ENCODE results near the gene ABCA2. TPM values are rescaled to one million over a fixed set of nuclear protein-coding genes. Genes with fewer than 3 reads are reported as not detected.

Gene ABCA2
- polyA plus RNA-seq, 1 donor = 25.3 TPM

- no peak for DNase-seq
- no CpG with 5 or more reads among the region's 23 CpGs for WGBS (ENCODE audit: insufficient coverage, low lambda C conversion rate)
- no peak overlapping the region for H3K27ac ChIP-seq (ENCODE audit: low read length)
Observed at GRCh38 chr9:136961279-136962065, 66.6 kb downstream of the ABCA2 start.

GRCh38 chr9:136960938-136961275, 67.1 kb downstream of the ABCA2 start:
- no peaks in the 10 kb centered on the region for H3K36me3 ChIP-seq (ENCODE audit: control insufficient read depth, insufficient read depth, low read length)
- H3K4me1 ChIP-seq (ENCODE audit: control insufficient read depth, insufficient read depth, low read length) = peaks cover 8% of the 10 kb centered on the region
- no CpG with 5 or more reads among the region's 15 CpGs for WGBS (ENCODE audit: insufficient coverage, low lambda C conversion rate)
- no peak overlapping the region for H3K4me3 ChIP-seq (ENCODE audit: low read length)
- H3K9me3 ChIP-seq (ENCODE audit: control insufficient read depth, low read depth, low read length) = peaks cover 5% of the 10 kb centered on the region
- peaks cover 10% of the 10 kb centered on the region for H3K27me3 ChIP-seq (ENCODE audit: control insufficient read depth, insufficient read depth, low read length)
- H3K27ac ChIP-seq (ENCODE audit: low read length) = no peak overlapping the region
- DNase-seq = no peak

More at GRCh38 chr9:136961279-136962065, 66.6 kb downstream of the ABCA2 start:
- peaks cover 16% of the 10 kb centered on the region for H3K27me3 ChIP-seq (ENCODE audit: control insufficient read depth, insufficient read depth, low read length)
- H3K4me1 ChIP-seq (ENCODE audit: control insufficient read depth, insufficient read depth, low read length) = peaks cover 12% of the 10 kb centered on the region
- H3K9me3 ChIP-seq (ENCODE audit: control insufficient read depth, low read depth, low read length) = peaks cover 4% of the 10 kb centered on the region
- no peak overlapping the region for H3K4me3 ChIP-seq (ENCODE audit: low read length)
- no peaks in the 10 kb centered on the region for H3K36me3 ChIP-seq (ENCODE audit: control insufficient read depth, insufficient read depth, low read length)

DNA sequence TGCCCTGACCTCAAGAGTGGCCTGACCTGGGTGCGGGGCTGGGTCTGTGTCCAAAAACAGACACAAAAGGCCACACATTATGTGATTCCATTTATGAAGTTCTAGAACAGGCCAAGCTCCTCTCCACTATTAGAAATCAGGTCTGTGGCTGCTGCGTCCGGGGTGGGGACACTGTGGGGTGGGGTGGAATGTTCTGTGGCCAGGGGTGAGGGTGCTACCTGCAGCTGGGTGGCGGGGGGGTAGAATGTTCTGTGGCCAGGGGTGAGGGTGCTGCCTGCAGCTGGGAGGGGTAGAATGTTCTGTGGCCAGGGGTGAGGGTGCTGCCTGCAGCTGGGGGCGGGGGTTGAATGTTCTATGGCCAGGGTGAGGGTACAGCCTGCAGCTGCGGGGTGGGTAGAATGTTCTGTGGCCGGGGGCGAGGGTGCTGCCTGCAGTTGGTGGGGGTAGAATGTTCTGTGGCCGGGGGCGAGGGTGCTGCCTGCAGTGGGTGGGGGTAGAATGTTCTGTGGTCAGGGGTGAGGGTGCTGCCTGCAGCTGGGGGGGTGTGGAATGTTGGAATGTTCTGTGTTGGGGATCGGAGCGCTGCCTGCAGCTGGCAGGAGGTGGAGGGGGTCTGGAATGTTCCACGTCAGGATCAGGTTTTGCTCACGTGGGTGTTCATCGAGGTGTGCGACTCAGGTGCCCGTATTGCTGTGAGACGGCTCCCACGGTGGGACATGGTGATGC, 67.7 kb downstream of the ABCA2 start:
- WGBS (ENCODE audit: insufficient coverage, low lambda C conversion rate) = no CpG with 5 or more reads among the region's 19 CpGs
- Histone ChIP-seq H3K27ac (ENCODE audit: low read length) (no peak overlapping the region), H3K4me3 (ENCODE audit: low read length) (no peak overlapping the region), H3K9me3 (ENCODE audit: control insufficient read depth, low read depth, low read length) (peaks cover 5% of the 10 kb centered on the region), H3K36me3 (ENCODE audit: control insufficient read depth, insufficient read depth, low read length) (no peaks in the 10 kb centered on the region), H3K27me3 (ENCODE audit: control insufficient read depth, insufficient read depth, low read length) (peaks cover 7% of the 10 kb centered on the region), H3K4me1 (ENCODE audit: control insufficient read depth, insufficient read depth, low read length) (peaks cover 8% of the 10 kb centered on the region)
- DNase-seq = no peak

- Histone ChIP-seq H3K36me3 (ENCODE audit: control insufficient read depth, insufficient read depth, low read length) (peaks cover 2% of the 10 kb centered on the region), H3K9me3 (ENCODE audit: control insufficient read depth, low read depth, low read length) (peaks cover 5% of the 10 kb centered on the region), H3K4me3 (ENCODE audit: low read length) (no peak overlapping the region), H3K27me3 (ENCODE audit: control insufficient read depth, insufficient read depth, low read length) (peaks cover 5% of the 10 kb centered on the region), H3K4me1 (ENCODE audit: control insufficient read depth, insufficient read depth, low read length) (peaks cover 3% of the 10 kb centered on the region), H3K27ac (ENCODE audit: low read length) (no peak overlapping the region)
- DNase-seq = no peak
- WGBS (ENCODE audit: insufficient coverage, low lambda C conversion rate) = no CpG with 5 or more reads among the region's 28 CpGs
Observed at GRCh38 chr9:136958898-136959850, 68.9 kb downstream of the ABCA2 start.

DNA sequence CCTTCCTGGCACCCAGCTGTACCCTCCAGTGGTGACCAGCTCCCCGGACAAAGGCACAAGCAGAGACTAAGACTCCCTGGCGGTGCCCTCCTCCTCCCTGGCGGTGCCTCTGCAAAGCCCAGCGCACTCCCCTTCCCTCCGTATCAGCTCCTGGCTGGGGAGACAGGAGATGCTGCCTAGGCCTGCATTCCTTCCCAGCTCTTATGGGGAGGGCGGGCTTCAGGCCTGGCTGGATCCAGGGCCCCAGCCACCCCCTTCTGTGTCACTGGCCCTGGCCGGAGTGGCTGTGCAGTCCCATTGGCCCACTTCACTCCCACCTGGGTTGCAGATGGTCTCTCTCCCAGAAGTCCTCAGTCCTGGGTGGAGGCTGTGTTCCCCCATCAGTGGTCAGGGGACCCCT, 69.6 kb downstream of the ABCA2 start:
- no peaks in the 10 kb centered on the region for H3K4me1 ChIP-seq (ENCODE audit: control insufficient read depth, insufficient read depth, low read length)
- H3K27me3 ChIP-seq (ENCODE audit: control insufficient read depth, insufficient read depth, low read length) = peaks cover 5% of the 10 kb centered on the region
- H3K9me3 ChIP-seq (ENCODE audit: control insufficient read depth, low read depth, low read length) = peaks cover 5% of the 10 kb centered on the region
- H3K4me3 ChIP-seq (ENCODE audit: low read length) = no peak overlapping the region
- WGBS (ENCODE audit: insufficient coverage, low lambda C conversion rate) = no CpG with 5 or more reads among the region's 7 CpGs
- no peak for DNase-seq
- H3K36me3 ChIP-seq (ENCODE audit: control insufficient read depth, insufficient read depth, low read length) = peaks cover 4% of the 10 kb centered on the region
- no peak overlapping the region for H3K27ac ChIP-seq (ENCODE audit: low read length)

DNA sequence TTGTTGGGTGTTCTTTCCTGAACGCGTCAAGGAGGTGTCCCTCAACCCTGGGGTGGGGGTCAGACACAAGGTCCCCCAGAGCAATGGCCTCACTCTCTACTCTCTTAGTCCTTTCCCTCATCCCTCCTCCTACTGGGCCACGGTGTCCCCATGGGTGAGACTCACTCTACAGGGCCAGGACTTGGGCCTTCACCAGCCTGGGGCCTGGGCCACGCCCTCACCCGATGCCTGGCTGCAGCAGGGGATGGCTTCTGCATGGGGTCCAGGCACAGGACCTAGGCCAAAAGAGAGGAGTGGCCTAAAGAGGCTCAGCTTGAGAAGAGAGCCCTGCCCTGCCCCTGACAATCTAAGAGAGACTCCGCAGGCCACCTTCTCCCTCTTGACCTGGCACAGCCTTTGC, 70.1 kb downstream of the ABCA2 start:
- DNase-seq = no peak
- no CpG with 5 or more reads among the region's 6 CpGs for WGBS (ENCODE audit: insufficient coverage, low lambda C conversion rate)
- Histone ChIP-seq H3K36me3 (ENCODE audit: control insufficient read depth, insufficient read depth, low read length) (peaks cover 6% of the 10 kb centered on the region), H3K9me3 (ENCODE audit: control insufficient read depth, low read depth, low read length) (peaks cover 5% of the 10 kb centered on the region), H3K4me3 (ENCODE audit: low read length) (no peak overlapping the region), H3K27me3 (ENCODE audit: control insufficient read depth, insufficient read depth, low read length) (peaks cover 4% of the 10 kb centered on the region), H3K27ac (ENCODE audit: low read length) (no peak overlapping the region), H3K4me1 (ENCODE audit: control insufficient read depth, insufficient read depth, low read length) (no peaks in the 10 kb centered on the region)

- no CpG with 5 or more reads among the region's 1 CpG for WGBS (ENCODE audit: insufficient coverage, low lambda C conversion rate)
- DNase-seq = no peak
Observed at GRCh38 chr9:136957461-136957860, 70.6 kb downstream of the ABCA2 start.

More at GRCh38 chr9:136957461-136957860, 70.6 kb downstream of the ABCA2 start:
- Histone ChIP-seq H3K4me3 (ENCODE audit: low read length) (no peak overlapping the region), H3K4me1 (ENCODE audit: control insufficient read depth, insufficient read depth, low read length) (peaks cover under 1% of the 10 kb centered on the region), H3K27ac (ENCODE audit: low read length) (no peak overlapping the region), H3K36me3 (ENCODE audit: control insufficient read depth, insufficient read depth, low read length) (peaks cover 6% of the 10 kb centered on the region), H3K27me3 (ENCODE audit: control insufficient read depth, insufficient read depth, low read length) (no peaks in the 10 kb centered on the region), H3K9me3 (ENCODE audit: control insufficient read depth, low read depth, low read length) (peaks cover 5% of the 10 kb centered on the region)

Other genes starting within 250 kb of the ABCA2 start
- gene TMEM141, start 236.9 kb downstream of the ABCA2 start, polyA plus RNA-seq = 324 TPM
- 27.4 TPM for gene CCDC183, start 231.9 kb downstream of the ABCA2 start, polyA plus RNA-seq
- gene RABL6, start 220.3 kb downstream of the ABCA2 start, polyA plus RNA-seq = 97.3 TPM
- 10.4 TPM for gene AJM1, start 185.8 kb downstream of the ABCA2 start, polyA plus RNA-seq
- gene PHPT1, start 178.8 kb downstream of the ABCA2 start, polyA plus RNA-seq = 312 TPM
- gene MAMDC4, start 175.9 kb downstream of the ABCA2 start, polyA plus RNA-seq = 772 TPM
- 585 TPM for gene EDF1, start 161.9 kb downstream of the ABCA2 start, polyA plus RNA-seq
- gene TRAF2, start 141.7 kb downstream of the ABCA2 start, polyA plus RNA-seq = 18.5 TPM
- 86.8 TPM for gene FBXW5, start 83.5 kb downstream of the ABCA2 start, polyA plus RNA-seq
- gene C8G, start 83.0 kb downstream of the ABCA2 start, polyA plus RNA-seq = 36.0 TPM
- gene LCN12, start 76.0 kb downstream of the ABCA2 start, polyA plus RNA-seq = 121 TPM
- 4.6 TPM for gene PTGDS, start 50.7 kb downstream of the ABCA2 start, polyA plus RNA-seq
- 0.09 TPM for gene LCNL1, start 45.2 kb downstream of the ABCA2 start, polyA plus RNA-seq
- 38.9 TPM for gene PAXX, start 35.8 kb downstream of the ABCA2 start, polyA plus RNA-seq
- gene CLIC3, start 31.7 kb downstream of the ABCA2 start, polyA plus RNA-seq = 3.6 TPM
- gene FUT7, start 3.9 kb upstream of the ABCA2 start, polyA plus RNA-seq = 0.69 TPM
- 42.7 TPM for gene NPDC1, start 17.9 kb upstream of the ABCA2 start, polyA plus RNA-seq
- 9.9 TPM for gene ENTPD2, start 25.8 kb upstream of the ABCA2 start, polyA plus RNA-seq
- 12.1 TPM for gene SAPCD2, start 42.3 kb upstream of the ABCA2 start, polyA plus RNA-seq
- 32.4 TPM for gene UAP1L1, start 49.3 kb upstream of the ABCA2 start, polyA plus RNA-seq
- 39.5 TPM for gene MAN1B1, start 58.7 kb upstream of the ABCA2 start, polyA plus RNA-seq
- gene DPP7, start 86.5 kb upstream of the ABCA2 start, polyA plus RNA-seq = 196 TPM
- gene GRIN1, start 110.9 kb upstream of the ABCA2 start, polyA plus RNA-seq = 2.6 TPM
- gene LRRC26, start 141.8 kb upstream of the ABCA2 start, polyA plus RNA-seq = 12.0 TPM
- gene TMEM210, start 143.8 kb upstream of the ABCA2 start, polyA plus RNA-seq = not detected
- gene ANAPC2, start 160.3 kb upstream of the ABCA2 start, polyA plus RNA-seq = 47.0 TPM
- 66.0 TPM for gene SSNA1, start 160.4 kb upstream of the ABCA2 start, polyA plus RNA-seq
- 32.1 TPM for gene TPRN, start 172.5 kb upstream of the ABCA2 start, polyA plus RNA-seq
- gene TMEM203, start 177.4 kb upstream of the ABCA2 start, polyA plus RNA-seq = 33.1 TPM
- 12.1 TPM for gene NDOR1, start 177.5 kb upstream of the ABCA2 start, polyA plus RNA-seq
- 11.0 TPM for gene RNF208, start 194.0 kb upstream of the ABCA2 start, polyA plus RNA-seq
- gene CYSRT1, start 196.9 kb upstream of the ABCA2 start, polyA plus RNA-seq = 71.7 TPM
- 87.5 TPM for gene RNF224, start 199.3 kb upstream of the ABCA2 start, polyA plus RNA-seq
- gene SLC34A3, start 202.7 kb upstream of the ABCA2 start, polyA plus RNA-seq = 36.9 TPM
- 402 TPM for gene TUBB4B, start 213.1 kb upstream of the ABCA2 start, polyA plus RNA-seq
- 3.4 TPM for gene STPG3, start 223.0 kb upstream of the ABCA2 start, polyA plus RNA-seq
- gene NELFB, start 227.1 kb upstream of the ABCA2 start, polyA plus RNA-seq = 45.9 TPM
- 18.4 TPM for gene TOR4A, start 249.5 kb upstream of the ABCA2 start, polyA plus RNA-seq